Measurements from ENCODE around the gene CLINT1.

CLINT1 gene

GRCh38 chr5:157818368-157818767 lies 40.6 kb downstream of the CLINT1 start:
- TF ChIP-seq GATA3 (IDR thresholded peaks at IDR 0.05; ENCODE audit: low read depth, low read length) (no peak), GATA2 (IDR thresholded peaks at IDR 0.05; ENCODE audit: low read depth, low read length) (no peak)

GRCh38 chr5:157817928-157818327 lies 41.0 kb downstream of the CLINT1 start:
- TF ChIP-seq GATA2 (IDR thresholded peaks at IDR 0.05; ENCODE audit: low read depth, low read length) (no peak), GATA3 (IDR thresholded peaks at IDR 0.05; ENCODE audit: low read depth, low read length) (no peak)

GRCh38 chr5:157817387-157817702 lies 41.6 kb downstream of the CLINT1 start:
- TF ChIP-seq GATA2 (IDR thresholded peaks at IDR 0.05; ENCODE audit: low read depth, low read length) (no peak), GATA3 (IDR thresholded peaks at IDR 0.05; ENCODE audit: low read depth, low read length) (no peak)

GRCh38 chr5:157816682-157817386 lies 42.1 kb downstream of the CLINT1 start:
- TF ChIP-seq GATA2 (IDR thresholded peaks at IDR 0.05; ENCODE audit: low read depth, low read length) (no peak), GATA3 (IDR thresholded peaks at IDR 0.05; ENCODE audit: low read depth, low read length) (no peak)

GRCh38 chr5:157812086-157812485 lies 46.9 kb downstream of the CLINT1 start:
- TF ChIP-seq GATA3 (IDR thresholded peaks at IDR 0.05; ENCODE audit: low read depth, low read length), result no peak
- no peak for TF ChIP-seq GATA2 (IDR thresholded peaks at IDR 0.05; ENCODE audit: low read depth, low read length)

GRCh38 chr5:157808043-157808442 lies 50.9 kb downstream of the CLINT1 start:
- no peak for TF ChIP-seq GATA3 (IDR thresholded peaks at IDR 0.05; ENCODE audit: low read depth, low read length)
- TF ChIP-seq GATA2 (IDR thresholded peaks at IDR 0.05; ENCODE audit: low read depth, low read length), result no peak

GRCh38 chr5:157802736-157803135 lies 56.2 kb downstream of the CLINT1 start:
- TF ChIP-seq GATA2 (IDR thresholded peaks at IDR 0.05; ENCODE audit: low read depth, low read length) (no peak), GATA3 (IDR thresholded peaks at IDR 0.05; ENCODE audit: low read depth, low read length) (no peak)

GRCh38 chr5:157800137-157800536 lies 58.8 kb downstream of the CLINT1 start:
- no peak for TF ChIP-seq GATA2 (IDR thresholded peaks at IDR 0.05; ENCODE audit: low read depth, low read length)
- TF ChIP-seq GATA3 (IDR thresholded peaks at IDR 0.05; ENCODE audit: low read depth, low read length), result no peak

- TF ChIP-seq GATA2 (IDR thresholded peaks at IDR 0.05; ENCODE audit: low read depth, low read length), result no peak
- TF ChIP-seq GATA3 (IDR thresholded peaks at IDR 0.05; ENCODE audit: low read depth, low read length), result no peak
These were observed 59.4 kb downstream of the CLINT1 start for GRCh38 chr5:157799578-157799977.

GRCh38 chr5:157793301-157793700 lies 65.6 kb downstream of the CLINT1 start:
- TF ChIP-seq GATA2 (IDR thresholded peaks at IDR 0.05; ENCODE audit: low read depth, low read length), result no peak
- no peak for TF ChIP-seq GATA3 (IDR thresholded peaks at IDR 0.05; ENCODE audit: low read depth, low read length)

- TF ChIP-seq GATA2 (IDR thresholded peaks at IDR 0.05; ENCODE audit: low read depth, low read length) (no peak), GATA3 (IDR thresholded peaks at IDR 0.05; ENCODE audit: low read depth, low read length) (no peak)
These were observed 73.1 kb downstream of the CLINT1 start for GRCh38 chr5:157785801-157786200.

- TF ChIP-seq GATA2 (IDR thresholded peaks at IDR 0.05; ENCODE audit: low read depth, low read length) (no peak), GATA3 (IDR thresholded peaks at IDR 0.05; ENCODE audit: low read depth, low read length) (no peak)
These were observed 79.7 kb downstream of the CLINT1 start for GRCh38 chr5:157779221-157779620.

GRCh38 chr5:157778121-157778805 lies 80.7 kb downstream of the CLINT1 start:
- TF ChIP-seq GATA3 (IDR thresholded peaks at IDR 0.05; ENCODE audit: low read depth, low read length) (no peak), GATA2 (IDR thresholded peaks at IDR 0.05; ENCODE audit: low read depth, low read length) (no peak)

- TF ChIP-seq GATA3 (IDR thresholded peaks at IDR 0.05; ENCODE audit: low read depth, low read length) (no peak), GATA2 (IDR thresholded peaks at IDR 0.05; ENCODE audit: low read depth, low read length) (no peak)
These were observed 86.8 kb downstream of the CLINT1 start for GRCh38 chr5:157772127-157772526.

- no peak for TF ChIP-seq GATA3 (IDR thresholded peaks at IDR 0.05; ENCODE audit: low read depth, low read length)
- no peak for TF ChIP-seq GATA2 (IDR thresholded peaks at IDR 0.05; ENCODE audit: low read depth, low read length)
These were observed 88.3 kb downstream of the CLINT1 start for GRCh38 chr5:157770665-157771064.
